B cell (primary cell): ENCODE measurements around the gene KIF26B. TPM values are rescaled to one million over a fixed set of nuclear protein-coding genes. Genes with fewer than 3 reads are reported as not detected.

Source experiments
- ATAC-seq: fragments of 200-7000 bp; cut with Tn5 transposase; one replicate; pipeline ENCODE4 v1.10.0; 2021; ENCODE audit warnings: low read depth, mild to moderate bottlenecking, moderate number of reproducible peaks, moderate library complexity
- CTCF ChIA-PET: fragments of 350-600 bp; sonication (Branson Sonifier 250); formaldehyde crosslinking; loops from one replicate; lab custom pipeline; 2021; ENCODE audit warnings: antibody characterized with exemption, inconsistent platforms; lab: Charles Lee
- POLR2A ChIA-PET: fragments of 350-600 bp; sonication (Branson Sonifier 250); formaldehyde crosslinking; loops from one replicate; lab custom pipeline; 2021; ENCODE audit warnings: antibody characterized with exemption; lab: Charles Lee
- DNase-seq: peaks from one replicate; pipeline ENCODE4 v3.0.0; 2013
- H2AFZ ChIP-seq: 2 replicates; pipeline ENCODE4 v1.6.1; 2012; ENCODE audit warnings: mild to moderate bottlenecking, low read depth, low read length; ENCODE audit not compliant: insufficient read depth, poor library complexity, severe bottlenecking
- H3K27ac ChIP-seq, 2 donors: 1 replicate in 1 of 2; 2 replicates in 1 of 2; pipeline ENCODE4 v1.5.1; 2012 to 2013; ENCODE audit warnings: low read length in 2 of 2, mild to moderate bottlenecking in 2 of 2, moderate library complexity in 1 of 2
- H3K27me3 ChIP-seq, 4 experiments: fragments of 200-600 bp in 1 of 4; sonication (generic) in 1 of 4; replicated peaks in 1 of 4; 1 replicate in 2 of 4; 2 replicates in 2 of 4; pipeline versions ENCODE4 v1.6.1 to v1.7.0; 2013 to 2016; ENCODE audit warnings: low read length in 3 of 4, mild to moderate bottlenecking in 2 of 4, mixed read lengths in 1 of 4, moderate library complexity in 1 of 4; ENCODE audit not compliant: insufficient read depth in 4 of 4, control insufficient read depth in 3 of 4; ENCODE audit errors: control extremely low read depth in 1 of 4
- H3K36me3 ChIP-seq, 2 experiments: replicated peaks in 1 of 2; 1 replicate in 1 of 2; 2 replicates in 1 of 2; pipeline versions ENCODE4 v1.6.1 to v1.7.1; 2013; ENCODE audit warnings: low read length in 1 of 2; ENCODE audit not compliant: insufficient read depth in 2 of 2, control insufficient read depth in 1 of 2; ENCODE audit errors: control extremely low read depth in 1 of 2, extremely low read depth in 1 of 2
- H3K4me1 ChIP-seq, 2 donors: fragments of 200-600 bp in 1 of 2; sonication (generic) in 1 of 2; 1 replicate in 1 of 2; 2 replicates in 1 of 2; pipeline versions ENCODE4 v1.5.1 to v1.6.1; 2013 to 2017; ENCODE audit warnings: low read length in 2 of 2; ENCODE audit not compliant: control insufficient read depth in 2 of 2, insufficient read depth in 2 of 2
- H3K4me2 ChIP-seq: replicated peaks from 2 replicates; pipeline ENCODE3; 2012; ENCODE audit warnings: mild to moderate bottlenecking, low read depth, low read length; ENCODE audit not compliant: poor library complexity, severe bottlenecking
- H3K4me3 ChIP-seq, 5 experiments: fragments of 200-600 bp in 1 of 5; sonication (generic) in 1 of 5; 1 replicate in 3 of 5; 2 replicates in 2 of 5; pipeline versions ENCODE4 v1.5.1 to v1.7.0; 2011 to 2016; ENCODE audit warnings: low read length in 4 of 5, mild to moderate bottlenecking in 4 of 5, low read depth in 2 of 5, control low read depth in 1 of 5, moderate library complexity in 1 of 5; ENCODE audit not compliant: insufficient read depth in 1 of 5; ENCODE audit errors: control extremely low read depth in 1 of 5, extremely low read depth in 1 of 5
- H3K79me2 ChIP-seq: fragments of 200-600 bp; sonication (generic); one replicate; pipeline ENCODE4 v1.6.0; 2016; ENCODE audit warnings: low read length; ENCODE audit not compliant: control insufficient read depth, insufficient read depth
- H3K9ac ChIP-seq: fragments of 200-600 bp; sonication (generic); 2 replicates; pipeline ENCODE4 v1.6.1; 2017; ENCODE audit warnings: mild to moderate bottlenecking, low read length, moderate library complexity
- H3K9me3 ChIP-seq, 3 donors: one replicate each; pipeline versions ENCODE4 v1.6.1 to v1.7.1; 2013; ENCODE audit warnings: low read length in 2 of 3; ENCODE audit not compliant: control insufficient read depth in 2 of 3, insufficient read depth in 1 of 3; ENCODE audit errors: control extremely low read depth in 1 of 3
- H4K20me1 ChIP-seq: 2 replicates; pipeline ENCODE4 v1.6.0; 2012; ENCODE audit warnings: mild to moderate bottlenecking, low read length; ENCODE audit not compliant: insufficient read depth, control insufficient read depth, poor library complexity, severe bottlenecking
- H3K27ac Mint-ChIP-seq: one replicate; pipeline ENCODE4 v1.8.0; 2021; ENCODE audit warnings: mixed read lengths
- H3K27me3 Mint-ChIP-seq: one replicate; pipeline ENCODE4 v1.8.0; 2021; ENCODE audit warnings: mixed read lengths
- H3K4me1 Mint-ChIP-seq: one replicate; pipeline ENCODE4 v1.8.0; 2021; ENCODE audit warnings: mixed read lengths
- H3K4me3 Mint-ChIP-seq: one replicate; pipeline ENCODE4 v1.8.0; 2021; ENCODE audit warnings: mixed read lengths
- H3K9me3 Mint-ChIP-seq: one replicate; pipeline ENCODE4 v1.8.0; 2022; ENCODE audit warnings: mixed read lengths; ENCODE audit not compliant: insufficient read depth
- EZH2 ChIP-seq: IDR thresholded peaks from 2 replicates; pipeline ENCODE4 v1.6.1; 2012; ENCODE audit warnings: borderline replicate concordance, low read depth, mild to moderate bottlenecking, moderate library complexity, low read length; ENCODE audit not compliant: insufficient read depth, poor library complexity, severe bottlenecking
- WGBS: methylation state at CpG from one replicate; pipeline ENCODE4 v1.1.5; 2013; ENCODE audit warnings: missing lambda C conversion rate; ENCODE audit not compliant: insufficient coverage; 5-methylcytosine and 5-hydroxymethylcytosine counted together
- intact Hi-C: fragments of 100-400 bp; cut with micrococcal nuclease; formaldehyde crosslinking; loops from one replicate; pipeline ENCODE4 v1.10.0; 2022
- polyA plus RNA-seq: library from polyadenylated mRNA; depleted of rRNA; stranded (reverse); fragments of >200 nt; gene quantifications from 2 replicates; pipeline ENCODE4 v1.2.3, GENCODE V29; 2012
- total RNA-seq, 2 donors: library from RNA; stranded (reverse); fragments of 120-200 nt in 1 of 2; gene quantifications; 1 replicate in 1 of 2; 2 replicates in 1 of 2; pipeline versions ENCODE4 v1.2.3 to v1.2.4, GENCODE V29; 2013 to 2022
- TF ChIP-seq, protein P1 (sequence below): fragments of 200-600 bp; IDR thresholded peaks from one replicate; pipeline ENCODE4 v1.8.0; 2022; ENCODE audit warnings: antibody characterized with exemption, mild to moderate bottlenecking

Gene KIF26B
- total and polyA plus RNA-seq, 2 donors (not counting 1 experiment from before 2014, with no cell fraction given): 0.62 TPM; not detected in 1

DNA sequence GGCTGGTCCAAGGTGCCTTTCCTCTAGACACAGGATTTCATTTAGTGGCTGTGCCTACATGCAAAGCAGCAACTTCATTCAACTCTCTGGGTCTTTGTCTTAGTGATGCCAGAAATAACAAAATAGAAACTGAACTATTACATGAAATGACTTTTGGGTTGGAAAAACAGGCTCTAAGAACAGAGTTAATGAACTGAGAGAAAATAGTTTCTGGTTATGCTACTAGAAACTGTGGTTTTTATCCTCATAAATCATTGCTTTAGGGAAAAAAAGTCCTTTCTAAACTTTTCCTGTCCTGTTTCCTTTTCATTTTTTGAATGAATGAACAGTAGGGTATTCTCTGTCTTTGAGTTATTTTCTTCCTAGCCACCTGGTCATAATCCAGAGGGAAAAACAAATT, 424.0 kb downstream of the KIF26B start:
- no peak overlapping the region for H3K27ac ChIP-seq
- no peaks in the 10 kb centered on the region for H3K79me2 ChIP-seq
- no peak overlapping the region for H3K4me2 ChIP-seq
- ChIA-PET CTCF (no interaction called here), POLR2A (no interaction called here)
- H3K27me3 ChIP-seq: peaks cover 0 to 6% (median 0%) of the 10 kb centered on the region in 4 experiments
- no peak overlapping the region for H2AFZ ChIP-seq
- no peaks in the 10 kb centered on the region for H3K4me1 Mint-ChIP-seq
- no peak overlapping the region for H3K4me3 ChIP-seq
- no peaks in the 10 kb centered on the region for H3K9me3 ChIP-seq
- H3K9me3 Mint-ChIP-seq: no peaks in the 10 kb centered on the region
- no peak overlapping the region for H3K27ac Mint-ChIP-seq
- H3K4me3 Mint-ChIP-seq: no peak overlapping the region
- no peak for ATAC-seq
- no peak for DNase-seq
- intact Hi-C loops: no loop called here
- no peaks in the 10 kb centered on the region for H4K20me1 ChIP-seq
- no peaks in the 10 kb centered on the region for H3K36me3 ChIP-seq
- H3K4me1 ChIP-seq: no peaks in the 10 kb centered on the region
- no peak overlapping the region for H3K9ac ChIP-seq
- no peak for TF ChIP-seq EZH2
- TF ChIP-seq, protein P1, sequence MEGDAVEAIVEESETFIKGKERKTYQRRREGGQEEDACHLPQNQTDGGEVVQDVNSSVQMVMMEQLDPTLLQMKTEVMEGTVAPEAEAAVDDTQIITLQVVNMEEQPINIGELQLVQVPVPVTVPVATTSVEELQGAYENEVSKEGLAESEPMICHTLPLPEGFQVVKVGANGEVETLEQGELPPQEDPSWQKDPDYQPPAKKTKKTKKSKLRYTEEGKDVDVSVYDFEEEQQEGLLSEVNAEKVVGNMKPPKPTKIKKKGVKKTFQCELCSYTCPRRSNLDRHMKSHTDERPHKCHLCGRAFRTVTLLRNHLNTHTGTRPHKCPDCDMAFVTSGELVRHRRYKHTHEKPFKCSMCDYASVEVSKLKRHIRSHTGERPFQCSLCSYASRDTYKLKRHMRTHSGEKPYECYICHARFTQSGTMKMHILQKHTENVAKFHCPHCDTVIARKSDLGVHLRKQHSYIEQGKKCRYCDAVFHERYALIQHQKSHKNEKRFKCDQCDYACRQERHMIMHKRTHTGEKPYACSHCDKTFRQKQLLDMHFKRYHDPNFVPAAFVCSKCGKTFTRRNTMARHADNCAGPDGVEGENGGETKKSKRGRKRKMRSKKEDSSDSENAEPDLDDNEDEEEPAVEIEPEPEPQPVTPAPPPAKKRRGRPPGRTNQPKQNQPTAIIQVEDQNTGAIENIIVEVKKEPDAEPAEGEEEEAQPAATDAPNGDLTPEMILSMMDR: no peak
- H3K27me3 Mint-ChIP-seq: peaks cover 28% of the 10 kb centered on the region

DNA sequence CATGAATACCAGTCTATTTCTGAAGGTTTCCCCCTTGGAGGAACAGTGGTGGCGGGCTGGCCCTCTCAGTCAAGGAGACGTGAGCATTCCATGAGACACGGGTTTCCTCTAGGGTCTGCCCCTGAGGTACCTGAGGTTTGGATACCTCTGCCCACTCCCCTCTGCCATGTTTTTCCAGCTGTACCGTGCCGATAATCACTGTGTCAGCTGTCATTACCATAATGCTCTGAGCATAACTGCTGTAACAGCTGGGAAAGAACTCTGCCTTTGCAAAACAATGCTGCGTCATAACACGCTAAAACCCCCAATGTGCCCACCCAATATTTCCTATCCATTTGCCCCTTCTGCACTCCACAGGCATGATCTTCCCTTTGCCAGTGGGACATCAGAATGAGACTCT, 425.1 kb downstream of the KIF26B start:
- peaks cover 28% of the 10 kb centered on the region for H3K27me3 Mint-ChIP-seq
- H3K9me3 Mint-ChIP-seq: no peaks in the 10 kb centered on the region
- POLR2A ChIA-PET: no interaction called here
- Histone ChIP-seq H3K79me2 (no peaks in the 10 kb centered on the region), H3K4me2 (no peak overlapping the region), H3K9me3 (no peaks in the 10 kb centered on the region), H2AFZ (no peak overlapping the region), H3K27me3 (peaks cover 0 to 6% (median 0%) of the 10 kb centered on the region in 4 experiments), H3K4me1 (no peaks in the 10 kb centered on the region), H4K20me1 (no peaks in the 10 kb centered on the region), H3K4me3 (no peak overlapping the region), H3K27ac (no peak overlapping the region), H3K9ac (no peak overlapping the region), H3K36me3 (no peaks in the 10 kb centered on the region)
- H3K4me1 Mint-ChIP-seq: no peaks in the 10 kb centered on the region
- no peak overlapping the region for H3K4me3 Mint-ChIP-seq
- TF ChIP-seq, protein P1: no peak
- TF ChIP-seq EZH2: no peak
- no peak overlapping the region for H3K27ac Mint-ChIP-seq
- intact Hi-C loops: no loop called here
- ATAC-seq: no peak
- no peak for DNase-seq
- CTCF ChIA-PET: no interaction called here
- WGBS: 98% methylated on average over 7 of the region's 7 CpGs
